ENCODE results near the gene IL15RA.

GRCh38 chr10:5918763-5919162, 58.6 kb downstream of the IL15RA start:
- TF ChIP-seq, protein P1, sequence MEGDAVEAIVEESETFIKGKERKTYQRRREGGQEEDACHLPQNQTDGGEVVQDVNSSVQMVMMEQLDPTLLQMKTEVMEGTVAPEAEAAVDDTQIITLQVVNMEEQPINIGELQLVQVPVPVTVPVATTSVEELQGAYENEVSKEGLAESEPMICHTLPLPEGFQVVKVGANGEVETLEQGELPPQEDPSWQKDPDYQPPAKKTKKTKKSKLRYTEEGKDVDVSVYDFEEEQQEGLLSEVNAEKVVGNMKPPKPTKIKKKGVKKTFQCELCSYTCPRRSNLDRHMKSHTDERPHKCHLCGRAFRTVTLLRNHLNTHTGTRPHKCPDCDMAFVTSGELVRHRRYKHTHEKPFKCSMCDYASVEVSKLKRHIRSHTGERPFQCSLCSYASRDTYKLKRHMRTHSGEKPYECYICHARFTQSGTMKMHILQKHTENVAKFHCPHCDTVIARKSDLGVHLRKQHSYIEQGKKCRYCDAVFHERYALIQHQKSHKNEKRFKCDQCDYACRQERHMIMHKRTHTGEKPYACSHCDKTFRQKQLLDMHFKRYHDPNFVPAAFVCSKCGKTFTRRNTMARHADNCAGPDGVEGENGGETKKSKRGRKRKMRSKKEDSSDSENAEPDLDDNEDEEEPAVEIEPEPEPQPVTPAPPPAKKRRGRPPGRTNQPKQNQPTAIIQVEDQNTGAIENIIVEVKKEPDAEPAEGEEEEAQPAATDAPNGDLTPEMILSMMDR (conservative IDR thresholded peaks at IDR 0.05): no peak
- TF ChIP-seq ZFX (IDR thresholded peaks at IDR 0.05): no peak
